AG04450 (cell line): ENCODE results near the gene C9orf85. TPM values are rescaled to one million over a fixed set of nuclear protein-coding genes. Genes with fewer than 3 reads are reported as not detected.
"Not testable (repeated sequence)": the region's sequence is repeated elsewhere in the genome, so short reads cannot be mapped to it uniquely, and the experiment has no call there.

ENCODE experiments used
- CTCF ChIA-PET: fragments of 300-600, 350-600 bp; formaldehyde crosslinking; extraction: SDS; loops from one replicate; lab custom pipeline; 2022; ENCODE audit warnings: antibody characterized with exemption, inconsistent platforms; lab: Charles Lee
- POLR2A ChIA-PET: fragments of 350-600 bp; formaldehyde crosslinking; extraction: SDS; loops from one replicate; lab custom pipeline; 2021; ENCODE audit warnings: antibody characterized with exemption, inconsistent platforms; lab: Yijun Ruan, JAX
- DNase-seq: peaks from one replicate; pipeline ENCODE4 v3.0.0-alpha.2; 2011; ENCODE audit warnings: low read depth, low spot score
- H3K27ac ChIP-seq: one replicate; pipeline ENCODE4 v1.5.1; 2012; ENCODE audit warnings: low read depth, low read length, control low read depth
- H3K27me3 ChIP-seq: one replicate; pipeline ENCODE4 v1.6.0; 2012; ENCODE audit warnings: low read length; ENCODE audit not compliant: control insufficient read depth, insufficient read depth
- H3K4me3 ChIP-seq: 2 replicates; pipeline ENCODE4 v1.5.1; 2011; ENCODE audit warnings: mild to moderate bottlenecking, low read depth, low read length, control low read depth
- H3K9me3 ChIP-seq: 2 replicates; pipeline ENCODE4 v1.5.1; 2012; ENCODE audit warnings: low read length; ENCODE audit not compliant: control insufficient read depth, insufficient read depth
- CTCF ChIP-seq: IDR thresholded peaks from 2 replicates; pipeline ENCODE4 v1.5.1; 2011; ENCODE audit warnings: low read depth, low read length, control low read depth, inconsistent platforms
- polyA plus RNA-seq: library from polyadenylated mRNA; depleted of rRNA; stranded (reverse); fragments of >200 nt; gene quantifications from 2 replicates; pipeline ENCODE4 v1.2.3, GENCODE V29; 2011

Gene C9orf85
- polyA plus RNA-seq, 1 experiment: 19.8 TPM

DNA sequence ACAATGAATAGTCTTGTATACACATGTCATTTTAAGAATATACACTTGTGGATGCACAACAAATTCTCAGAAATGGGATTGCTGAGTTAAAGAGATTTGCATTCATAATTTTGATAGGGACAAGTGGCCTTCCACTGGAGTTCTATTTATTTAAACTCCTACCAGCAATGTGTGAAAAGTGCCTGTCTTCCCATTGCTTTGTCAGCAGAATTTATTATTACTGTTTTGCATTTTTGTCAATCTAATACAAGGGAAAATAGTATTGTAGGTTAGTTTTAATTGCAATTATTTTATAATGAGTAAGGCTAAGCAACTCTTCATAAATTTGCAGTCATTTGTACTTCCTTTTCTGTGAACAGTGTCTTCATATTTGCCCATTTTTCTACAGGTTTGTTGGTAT, 94.0 kb downstream of the C9orf85 start:
- H3K27ac ChIP-seq: no peak overlapping the region
- ChIA-PET POLR2A (no interaction called here), CTCF (no interaction called here)
- DNase-seq: no peak
- no peak for TF ChIP-seq CTCF
- no peaks in the 10 kb centered on the region for H3K9me3 ChIP-seq
- no peaks in the 10 kb centered on the region for H3K27me3 ChIP-seq
- H3K4me3 ChIP-seq: no peak overlapping the region

DNA sequence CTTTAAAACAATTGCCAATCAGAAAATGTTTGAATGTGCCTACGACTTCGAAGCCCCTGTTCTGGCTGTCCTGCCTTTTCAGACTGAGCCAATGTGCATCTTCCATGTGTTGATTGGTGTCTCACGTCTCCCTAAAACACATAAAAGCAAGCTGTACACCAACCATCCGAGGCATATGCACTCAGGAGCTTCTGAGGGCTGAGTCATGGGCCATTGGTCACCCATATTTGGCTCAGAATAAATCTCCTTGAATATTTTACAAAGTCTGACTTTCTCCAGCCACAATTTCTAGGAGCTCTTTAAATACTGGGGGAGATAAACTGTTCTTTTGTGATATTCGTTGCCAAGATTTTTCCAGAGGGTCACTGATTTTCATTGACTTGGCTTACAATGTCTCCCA, 95.1 kb downstream of the C9orf85 start:
- POLR2A ChIA-PET: no interaction called here
- H3K9me3 ChIP-seq: no peaks in the 10 kb centered on the region
- TF ChIP-seq CTCF: no peak
- H3K27ac ChIP-seq: no peak overlapping the region
- CTCF ChIA-PET: interaction anchor here (0.5 to 0.9 kb wide), 2 partner anchors 17 to 18 kb away, joined by 4 read pairs; no protein-coding TSS in a partner anchor
- H3K27me3 ChIP-seq: no peaks in the 10 kb centered on the region
- DNase-seq: no peak
- no peak overlapping the region for H3K4me3 ChIP-seq

DNA sequence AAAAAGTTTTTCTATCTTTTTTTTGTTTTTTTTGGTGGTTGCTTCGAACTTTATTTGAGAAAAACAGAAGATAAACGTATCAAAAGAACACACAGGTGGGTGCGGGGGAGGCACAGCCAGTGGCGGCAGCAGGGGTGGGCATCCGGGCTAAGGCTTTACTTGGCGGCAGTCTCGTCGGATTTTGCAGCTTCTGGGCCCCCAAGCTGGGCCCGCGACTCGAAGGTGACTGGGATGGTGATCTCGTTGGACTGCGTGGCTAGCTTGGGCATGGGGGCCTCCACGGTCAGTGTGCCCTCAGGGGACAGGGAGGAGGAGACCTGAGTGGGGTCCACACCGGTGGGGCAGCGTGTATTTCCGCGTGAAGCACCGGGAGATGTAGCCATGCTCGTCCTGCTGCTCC, 96.3 kb downstream of the C9orf85 start:
- H3K9me3 ChIP-seq, H3K4me3 ChIP-seq, DNase-seq, H3K27ac ChIP-seq, H3K27me3 ChIP-seq, POLR2A ChIA-PET: not testable (repeated sequence)
- CTCF ChIA-PET: interaction anchor here (2.2 kb wide), 1 partner anchor 31 kb away, joined by 9 read pairs; no protein-coding TSS in a partner anchor

DNA sequence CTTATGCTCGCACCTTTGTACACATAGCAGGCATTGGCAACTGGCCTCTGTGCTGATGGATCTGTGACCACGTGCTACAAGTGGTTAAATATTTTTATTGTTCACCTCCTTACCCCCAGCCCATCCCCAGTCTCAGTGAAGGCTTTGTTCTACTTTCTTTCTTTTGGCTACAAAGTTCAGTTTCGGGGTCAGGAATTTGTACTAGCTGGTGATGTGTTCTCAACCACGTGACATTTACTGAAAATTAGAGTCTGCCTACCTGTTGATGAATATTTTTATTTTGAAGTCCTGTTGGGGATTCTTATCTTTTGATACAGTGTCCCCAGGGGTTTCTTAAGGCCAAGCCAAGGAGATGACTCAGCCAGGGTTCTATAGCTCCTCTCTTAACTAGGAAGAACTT, 101.2 kb downstream of the C9orf85 start:
- Histone ChIP-seq H3K4me3 (no peak overlapping the region), H3K27me3 (peaks cover 5% of the 10 kb centered on the region), H3K9me3 (no peaks in the 10 kb centered on the region), H3K27ac (no peak overlapping the region)
- no peak for DNase-seq
- CTCF ChIA-PET: interaction anchor here (0.6 kb wide), 1 partner anchor 206 kb away, joined by 3 read pairs; no protein-coding TSS in a partner anchor
- POLR2A ChIA-PET: no interaction called here
- TF ChIP-seq CTCF: no peak

DNA sequence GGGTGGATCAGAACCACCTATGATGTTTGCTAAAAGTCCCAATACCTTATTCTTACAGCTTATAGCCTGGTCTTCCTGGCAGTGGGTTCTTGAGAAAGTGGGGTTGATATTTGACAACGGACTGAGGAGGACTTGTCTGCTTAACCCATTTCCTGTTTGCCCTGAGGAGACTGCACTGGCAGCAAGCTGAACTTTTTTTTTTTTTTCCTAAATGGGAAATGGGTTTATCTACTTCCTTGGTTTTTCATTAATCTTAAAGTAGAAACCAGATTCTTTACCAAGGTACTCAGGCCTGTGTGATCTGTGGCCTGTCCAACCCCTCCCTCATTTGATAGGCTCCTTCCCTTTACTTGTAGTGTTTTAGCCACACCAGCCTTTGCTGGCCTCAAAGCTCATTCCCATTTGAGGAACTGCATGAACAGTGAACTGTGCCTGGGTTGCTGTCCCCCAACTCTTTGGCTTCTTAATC, 101.9 kb downstream of the C9orf85 start:
- CTCF ChIA-PET: no interaction called here
- no peak for TF ChIP-seq CTCF
- POLR2A ChIA-PET: no interaction called here
- Histone ChIP-seq H3K27me3 (peaks cover 5% of the 10 kb centered on the region), H3K27ac (no peak overlapping the region), H3K9me3 (no peaks in the 10 kb centered on the region), H3K4me3 (no peak overlapping the region)
- DNase-seq: no peak
